ENCODE measurements around the gene RASGRP1.

RASGRP1 gene

DNA sequence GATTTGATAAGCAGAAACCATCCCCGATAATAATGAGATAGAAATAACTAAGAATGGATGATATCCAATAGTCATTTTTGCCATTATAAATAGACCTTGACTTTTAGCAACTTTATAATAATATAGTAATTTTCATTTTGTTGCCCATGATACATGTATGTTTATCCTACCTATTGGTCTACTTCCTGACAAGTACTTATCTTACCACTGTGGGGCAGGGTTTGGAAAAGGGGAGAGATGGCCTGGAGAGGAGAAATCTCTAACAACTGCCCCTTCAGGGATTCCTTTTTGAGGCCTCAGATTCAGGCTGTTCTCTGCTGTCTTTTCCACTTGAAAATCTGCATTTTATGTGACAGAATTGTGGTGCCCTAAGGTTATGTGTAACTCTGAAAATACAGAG, 68.5 kb downstream of the RASGRP1 start:
- DNase-seq: no peak

DNA sequence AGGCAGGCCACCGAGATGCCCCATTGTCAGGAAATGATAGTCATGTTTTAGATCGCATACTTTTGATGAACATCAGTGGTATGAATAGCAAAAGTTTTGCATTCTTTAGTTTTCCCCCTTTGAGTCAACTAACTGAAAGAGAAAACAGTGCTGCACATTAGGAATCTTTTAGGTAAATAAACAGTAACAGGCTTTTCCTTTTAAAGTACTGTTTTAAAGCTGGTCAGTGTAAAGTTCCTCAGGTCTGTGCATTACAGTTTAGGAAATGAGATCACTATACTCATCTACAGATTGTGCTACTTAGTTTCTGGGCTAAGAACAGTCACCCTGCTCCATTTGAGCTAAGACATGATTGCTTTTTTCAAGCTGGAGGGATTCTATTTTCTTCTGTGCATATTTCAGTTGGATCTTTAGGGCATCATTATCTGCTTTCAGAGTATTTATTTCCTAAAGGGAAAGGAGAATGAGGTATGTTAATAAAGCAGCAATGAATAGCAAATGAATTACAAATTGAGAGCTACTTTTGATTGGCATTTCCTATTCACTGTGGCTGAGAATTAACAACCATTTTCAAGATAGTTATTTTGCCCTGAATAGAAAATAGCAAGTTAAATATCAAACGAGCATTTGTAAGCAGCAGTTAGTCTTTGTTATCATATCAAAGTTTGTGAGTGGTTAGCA, 74.2 kb downstream of the RASGRP1 start:
- DNase-seq: no peak

DNA sequence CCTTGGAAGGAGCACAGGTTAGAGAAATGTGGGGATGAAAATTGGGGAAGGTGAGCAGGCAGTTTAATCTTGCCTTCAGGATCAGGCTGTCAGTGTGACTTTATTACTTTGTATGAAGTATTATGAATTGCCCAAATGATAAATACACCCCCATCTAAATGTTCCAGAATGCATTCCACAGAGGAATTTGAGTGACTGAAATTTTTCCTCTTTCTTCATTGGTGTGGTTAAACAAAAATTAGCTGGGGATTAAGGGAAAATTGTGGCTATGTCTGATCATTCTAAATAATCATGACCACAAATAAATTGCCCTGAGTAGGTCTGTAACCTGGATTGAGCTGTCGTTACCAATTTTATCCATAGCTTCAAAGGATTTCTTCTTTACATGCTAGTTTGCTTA, 77.2 kb downstream of the RASGRP1 start:
- DNase-seq: no peak

DNA sequence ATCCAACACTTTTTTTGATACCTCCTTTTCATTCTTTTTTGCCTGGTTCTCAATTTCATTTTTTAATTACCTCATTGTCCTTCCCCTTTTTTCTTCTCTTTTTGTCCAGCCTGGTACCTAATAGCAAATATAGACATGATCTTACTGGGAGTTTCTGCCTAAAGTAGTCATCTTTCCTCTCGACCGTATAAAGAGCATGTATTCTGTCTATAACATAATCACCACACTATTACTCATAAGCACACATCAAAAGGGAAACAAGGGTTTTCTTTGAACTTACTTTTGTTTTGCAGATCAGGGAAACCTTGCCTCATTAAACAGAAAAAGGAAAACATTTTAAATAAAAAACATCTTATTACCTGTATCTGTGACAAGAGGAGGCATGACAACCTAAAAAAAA, 77.7 kb downstream of the RASGRP1 start:
- no peak for DNase-seq

DNA sequence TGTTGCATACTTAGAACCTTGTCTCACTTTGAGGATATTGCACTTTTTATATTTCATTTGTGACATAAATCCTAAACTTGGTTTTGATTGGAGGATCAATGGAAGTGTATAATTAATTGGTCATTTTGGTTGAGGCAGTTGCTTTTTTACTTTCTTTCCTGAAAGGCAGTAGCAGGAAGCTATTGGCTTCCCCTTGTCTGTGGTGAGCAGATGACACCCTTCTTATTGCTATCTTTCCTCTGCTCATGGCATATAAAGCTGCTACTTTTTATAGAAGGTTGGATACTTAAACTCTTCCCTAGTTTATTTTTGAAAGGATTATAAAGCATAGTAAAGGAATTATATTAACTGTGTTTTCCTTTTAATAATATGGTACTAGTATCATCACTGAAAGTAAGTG, 82.0 kb downstream of the RASGRP1 start:
- DNase-seq: no peak

DNA sequence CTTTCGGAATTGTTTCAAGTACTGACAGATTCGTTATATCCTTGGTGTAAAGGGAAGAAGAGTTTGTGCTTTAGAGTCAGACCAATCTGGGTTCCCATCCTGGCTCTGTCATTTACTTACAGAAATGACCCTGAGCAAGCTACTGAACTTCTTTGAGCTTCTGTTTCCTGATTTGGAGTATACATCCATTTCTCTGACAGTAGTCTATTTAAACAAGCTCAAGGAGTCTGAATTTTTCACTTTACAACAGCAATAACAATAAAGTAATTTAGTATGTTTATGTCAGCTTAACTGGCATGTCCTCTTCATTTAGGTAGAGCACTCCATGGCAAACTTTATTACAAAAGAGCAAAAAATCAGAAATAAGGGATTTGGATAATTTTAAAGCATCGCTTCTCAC, 82.9 kb downstream of the RASGRP1 start:
- DNase-seq: no peak

DNA sequence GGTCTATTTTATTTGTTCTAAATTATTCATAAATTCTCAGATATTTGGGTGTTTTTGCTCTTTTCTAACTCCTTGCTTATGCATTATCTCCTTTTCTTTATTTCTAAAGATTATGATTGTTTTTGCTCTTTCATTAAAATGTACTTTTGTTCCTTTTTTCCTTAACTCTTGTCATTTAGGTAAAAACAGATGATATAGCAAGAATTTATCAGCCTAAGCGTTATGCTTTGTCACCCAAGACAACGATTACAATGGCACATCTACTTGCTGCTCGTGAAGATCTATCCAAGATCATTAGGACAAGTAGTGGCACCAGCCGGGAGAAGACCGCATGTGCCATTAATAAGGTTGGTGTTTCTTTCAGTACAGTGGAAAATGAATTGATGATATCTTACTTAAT, 83.5 kb downstream of the RASGRP1 start:
- no peak for DNase-seq

DNA sequence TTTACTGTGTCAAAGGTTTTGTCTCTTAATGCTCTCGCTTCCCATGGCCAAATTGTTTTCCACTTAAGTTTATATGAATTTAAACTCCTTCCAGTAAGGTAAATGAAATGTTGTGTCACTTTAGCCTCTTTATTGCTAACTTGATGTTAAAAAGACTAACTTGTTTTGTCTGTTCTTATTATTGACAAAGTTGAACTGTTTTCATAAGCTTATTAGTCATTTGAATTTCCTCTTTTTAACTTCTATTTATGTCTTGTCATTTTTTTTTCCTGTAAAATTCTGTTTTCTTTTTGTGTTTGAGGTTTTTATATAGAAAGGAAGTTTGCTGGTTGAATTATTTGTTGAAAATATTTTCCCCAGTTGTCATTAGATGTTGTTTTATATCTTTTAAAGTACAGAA, 84.9 kb downstream of the RASGRP1 start:
- no peak for DNase-seq

DNA sequence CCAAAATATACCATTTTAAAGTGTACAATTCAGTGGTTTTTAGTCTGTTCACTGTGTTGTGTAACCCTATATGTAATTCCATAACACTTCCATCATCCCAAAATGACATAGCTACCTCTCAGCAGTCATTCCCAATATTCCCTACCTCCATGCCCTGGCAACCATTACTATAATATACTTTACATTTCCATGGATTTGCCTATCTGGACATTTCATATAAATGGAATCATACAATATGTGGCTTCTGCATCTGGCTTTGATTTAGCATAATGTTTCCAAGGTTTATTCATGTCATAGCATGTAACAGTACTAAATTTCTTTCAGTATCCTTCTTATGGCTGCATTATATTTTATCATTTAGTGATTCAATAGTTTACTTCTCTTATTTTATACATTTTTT, 85.3 kb downstream of the RASGRP1 start:
- no peak for DNase-seq

DNA sequence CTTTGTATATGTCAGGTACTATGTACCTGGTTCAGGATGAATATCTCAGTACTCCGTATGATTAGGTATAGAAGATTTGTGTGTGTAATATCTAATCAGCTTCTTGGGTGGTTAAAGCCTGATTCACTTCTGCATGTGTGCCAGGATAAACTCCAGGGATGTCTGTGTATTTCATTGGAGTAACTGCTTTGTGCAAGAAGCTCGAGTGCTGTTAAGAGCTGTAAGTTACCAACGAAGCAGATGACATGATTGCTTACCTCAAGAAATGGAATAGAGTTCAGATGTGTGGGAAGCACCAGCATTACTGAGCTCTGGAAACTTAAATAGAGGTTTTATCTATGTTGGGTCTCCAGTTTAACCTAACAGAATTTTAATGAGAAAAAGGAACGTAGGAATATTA, 87.0 kb downstream of the RASGRP1 start:
- no peak for DNase-seq

DNA sequence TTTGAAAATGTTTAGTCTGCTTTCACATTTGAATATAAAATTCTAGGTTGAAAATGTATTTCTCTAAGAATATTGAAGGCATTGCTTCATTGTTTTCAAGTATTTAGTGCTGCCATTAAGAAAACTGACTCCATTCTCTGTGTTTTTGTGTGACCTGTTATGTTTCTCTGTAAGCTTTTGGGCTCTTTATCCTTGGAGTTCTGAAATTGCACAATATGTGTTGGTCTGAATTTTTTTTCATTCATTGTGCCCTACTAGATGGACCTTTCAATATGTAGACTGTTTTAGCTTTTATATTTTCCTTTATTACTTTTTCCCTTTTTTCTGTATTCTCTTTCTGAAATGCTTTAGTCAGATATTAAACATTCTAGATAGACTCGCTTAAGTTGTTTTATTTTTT, 88.5 kb downstream of the RASGRP1 start:
- DNase-seq: no peak

DNA sequence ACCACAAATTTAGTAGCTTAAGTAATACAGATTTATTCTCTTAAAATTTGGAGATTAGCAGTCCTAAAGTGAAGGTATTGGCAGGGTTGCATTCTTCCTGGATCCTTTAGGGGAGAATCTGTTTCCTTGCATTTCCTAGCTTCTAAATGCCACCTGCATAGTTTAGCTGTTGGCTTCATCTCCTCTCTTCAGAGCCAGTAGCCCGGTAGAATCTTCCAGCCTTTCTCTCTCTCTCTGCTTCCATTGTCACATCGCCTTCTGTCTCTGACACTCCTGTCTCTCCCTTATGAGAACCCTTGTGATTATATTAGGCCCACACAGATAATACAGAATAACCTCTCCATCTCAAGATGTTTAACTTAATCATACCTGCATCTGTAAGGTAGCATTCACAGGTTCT, 89.3 kb downstream of the RASGRP1 start:
- DNase-seq: no peak

DNA sequence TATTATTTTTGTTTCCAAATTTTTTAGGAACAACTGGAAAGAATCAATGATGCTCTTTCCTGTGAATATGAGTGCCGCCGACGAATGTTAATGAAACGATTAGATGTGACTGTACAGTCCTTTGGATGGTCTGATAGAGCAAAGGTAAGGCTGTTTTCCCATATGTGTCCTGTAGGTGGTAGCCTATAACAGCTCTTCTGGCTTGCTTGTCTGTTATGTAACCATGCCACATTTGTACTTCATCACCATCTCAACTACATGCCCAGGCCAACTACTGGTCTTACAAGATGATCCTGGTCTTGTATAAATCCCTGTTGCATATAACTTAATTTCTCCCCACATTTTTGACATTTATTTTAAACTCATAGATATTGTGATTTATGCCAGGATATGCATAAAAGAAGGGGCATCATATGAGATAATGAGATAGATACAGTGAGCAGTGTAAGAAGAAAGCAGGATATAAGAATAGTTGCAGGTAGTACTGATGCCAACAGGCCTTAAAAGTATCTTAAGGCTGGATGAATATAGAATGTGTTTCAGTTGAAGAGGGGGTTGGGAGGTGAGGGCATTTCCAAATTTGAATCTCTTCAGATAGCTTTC, 90.4 kb downstream of the RASGRP1 start:
- peak; percentile 57 for DNase-seq

DNA sequence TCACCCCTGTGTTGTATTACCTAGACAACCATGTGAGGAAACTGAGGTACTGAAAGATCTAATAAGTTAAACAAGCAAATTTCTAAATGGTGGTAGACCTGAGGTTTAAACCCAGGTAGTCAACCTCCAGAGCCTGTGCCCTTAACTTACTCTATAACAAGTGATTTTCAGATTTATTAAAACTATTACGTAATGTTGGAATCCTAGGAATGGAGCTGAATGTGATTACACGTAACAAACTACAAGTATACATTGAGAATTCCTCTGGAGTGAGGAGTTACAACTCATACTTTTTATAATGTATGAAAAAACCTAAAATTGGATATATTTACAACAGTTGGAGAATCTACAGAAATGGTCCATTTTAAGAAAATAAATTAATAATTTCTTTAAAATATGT, 92.6 kb downstream of the RASGRP1 start:
- no peak for DNase-seq

DNA sequence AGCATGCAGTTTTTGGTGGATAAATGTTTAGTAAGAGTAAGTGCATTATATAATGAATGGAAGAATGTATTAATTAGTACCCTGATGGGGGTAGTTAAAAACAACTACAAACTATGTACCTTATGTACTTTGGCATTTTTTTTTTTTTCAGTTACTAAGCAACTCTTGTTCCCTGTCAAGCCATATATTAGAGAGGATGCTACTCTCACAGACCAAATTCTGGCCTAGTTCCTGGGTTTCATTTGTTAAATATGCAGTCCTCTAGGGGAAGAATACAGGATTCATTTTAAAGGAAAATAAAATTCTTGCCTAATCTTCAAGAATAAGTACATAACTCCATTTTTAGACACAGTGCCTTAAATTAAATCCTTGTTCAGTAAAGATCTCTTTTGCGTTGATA, 93.8 kb downstream of the RASGRP1 start:
- DNase-seq: no peak

DNA sequence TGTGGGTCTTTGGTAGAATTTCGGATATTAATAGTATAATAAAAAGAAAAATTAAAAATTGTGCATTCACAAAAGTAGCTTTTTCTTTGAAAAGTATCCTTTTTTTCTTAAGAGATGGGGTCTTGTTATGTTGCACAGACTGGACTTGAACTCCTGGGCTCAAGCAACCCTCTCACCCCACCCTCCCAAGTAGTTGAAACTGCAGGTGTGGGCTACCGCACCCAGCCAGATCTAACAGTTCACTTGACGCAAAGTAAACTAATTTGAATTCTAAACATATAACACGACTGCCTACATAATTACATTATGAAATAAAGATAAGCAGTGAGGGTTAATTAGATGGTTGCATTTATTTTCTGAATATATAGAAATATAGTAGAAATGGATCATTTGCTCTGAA, 99.9 kb downstream of the RASGRP1 start:
- no peak for DNase-seq

DNA sequence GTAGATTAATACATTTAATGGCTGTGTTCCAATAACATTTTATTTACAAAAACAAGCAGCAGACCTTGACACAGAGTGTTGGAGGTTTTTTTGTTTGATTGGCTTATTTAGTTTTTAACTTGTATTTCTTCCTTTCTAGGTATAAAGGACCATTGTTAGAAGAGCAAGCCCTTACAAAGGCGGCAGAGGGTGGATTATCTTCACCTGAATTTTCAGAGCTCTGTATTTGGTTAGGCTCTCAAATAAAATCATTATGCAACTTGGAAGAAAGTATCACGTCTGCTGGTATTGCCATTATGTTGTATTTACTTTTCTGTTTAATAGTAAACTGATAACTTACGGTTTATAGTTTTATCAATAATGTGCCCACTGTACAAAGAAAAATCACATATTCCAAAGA, 100.7 kb downstream of the RASGRP1 start:
- no peak for DNase-seq

DNA sequence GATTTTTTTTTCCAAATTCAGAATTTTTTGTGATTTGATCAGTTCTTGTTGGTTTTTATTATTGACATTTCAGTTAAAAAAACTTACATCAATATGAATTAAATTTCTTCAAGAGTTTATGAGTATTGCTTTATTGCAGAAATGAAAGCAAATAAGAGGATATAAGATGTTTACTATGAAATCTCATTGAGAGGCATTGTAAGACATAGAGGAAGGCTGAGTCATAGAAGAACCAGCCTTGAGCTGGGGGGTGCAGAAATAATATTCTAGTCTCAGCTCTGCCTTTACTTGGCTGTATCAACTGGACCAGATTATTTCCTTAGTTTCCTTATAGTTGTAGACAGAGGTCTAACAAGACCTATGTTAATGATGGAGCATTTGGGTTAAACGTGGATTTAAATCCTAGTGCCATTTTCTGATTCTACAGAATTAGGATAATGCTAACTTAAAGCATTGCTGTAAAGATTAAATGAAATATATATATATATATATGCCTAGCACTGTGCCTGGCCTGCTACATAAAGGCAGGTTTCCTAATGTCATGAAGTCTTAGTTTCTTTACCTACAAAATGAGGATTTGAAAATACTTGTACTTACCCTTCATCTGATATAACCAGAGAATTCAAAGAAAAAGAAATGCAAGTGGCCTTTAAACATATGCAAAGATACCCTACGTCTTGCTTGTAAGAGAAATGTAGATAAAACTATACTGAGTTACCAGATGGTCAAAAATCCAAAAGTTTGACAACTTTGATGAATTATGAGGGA, 103.4 kb downstream of the RASGRP1 start:
- no peak for DNase-seq

DNA sequence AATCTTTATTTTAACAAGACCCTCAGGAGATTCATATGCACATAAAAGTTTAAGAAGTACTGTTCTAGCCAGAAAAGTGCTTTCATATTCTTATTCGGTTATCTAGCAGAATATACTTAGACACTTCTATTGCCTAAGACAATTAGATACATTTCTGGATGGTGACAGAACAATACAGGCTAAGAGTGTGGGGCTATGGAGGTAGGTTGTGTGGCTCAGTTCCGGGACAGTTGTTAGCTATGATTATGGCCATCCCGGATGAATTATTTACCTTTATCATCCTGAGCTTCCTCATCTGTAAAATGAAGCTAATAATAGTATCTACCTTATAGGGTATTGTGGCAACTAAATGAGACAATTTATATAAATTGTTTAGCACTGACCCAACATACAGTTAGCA, 104.1 kb downstream of the RASGRP1 start:
- DNase-seq: no peak

DNA sequence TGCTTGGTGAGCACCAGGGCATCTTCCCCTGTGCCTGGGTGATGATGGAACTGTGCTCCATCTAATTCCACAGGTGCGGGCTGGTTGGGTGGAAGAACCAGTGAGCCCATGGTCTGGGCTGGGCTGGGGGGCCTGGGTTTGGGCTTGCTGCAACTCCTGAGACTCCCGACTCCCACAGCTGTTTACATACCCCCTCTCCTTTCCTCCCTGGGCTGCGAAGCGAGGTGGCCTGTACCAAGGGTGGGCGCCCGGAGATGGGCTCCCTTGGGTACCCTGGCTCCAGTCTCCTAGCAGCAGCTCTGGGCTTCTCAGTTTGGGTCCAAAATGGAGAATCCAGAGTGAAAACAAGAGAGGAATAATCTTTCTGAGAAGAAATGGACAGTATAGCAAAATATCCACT, 105.1 kb downstream of the RASGRP1 start:
- no peak for DNase-seq

DNA sequence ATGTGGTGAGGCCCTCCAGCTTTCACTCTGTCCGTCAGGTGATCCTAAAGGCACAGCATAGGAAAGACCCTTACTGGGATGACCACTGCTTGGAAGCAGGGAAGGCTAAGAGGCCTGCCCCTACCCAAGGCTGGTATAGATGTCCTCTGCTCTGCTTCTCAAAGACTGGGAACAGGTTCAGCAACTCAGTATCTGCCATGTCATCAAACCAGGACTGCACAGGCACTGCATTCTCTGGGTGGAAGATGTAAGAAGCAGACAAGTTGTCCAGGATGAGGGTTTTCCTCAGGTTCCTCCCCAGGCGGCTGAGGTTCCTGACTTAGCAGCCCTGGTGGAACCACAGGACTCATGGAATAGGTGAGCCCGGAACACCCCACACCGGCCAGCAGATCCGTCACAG, 106.0 kb downstream of the RASGRP1 start:
- DNase-seq: no peak

DNA sequence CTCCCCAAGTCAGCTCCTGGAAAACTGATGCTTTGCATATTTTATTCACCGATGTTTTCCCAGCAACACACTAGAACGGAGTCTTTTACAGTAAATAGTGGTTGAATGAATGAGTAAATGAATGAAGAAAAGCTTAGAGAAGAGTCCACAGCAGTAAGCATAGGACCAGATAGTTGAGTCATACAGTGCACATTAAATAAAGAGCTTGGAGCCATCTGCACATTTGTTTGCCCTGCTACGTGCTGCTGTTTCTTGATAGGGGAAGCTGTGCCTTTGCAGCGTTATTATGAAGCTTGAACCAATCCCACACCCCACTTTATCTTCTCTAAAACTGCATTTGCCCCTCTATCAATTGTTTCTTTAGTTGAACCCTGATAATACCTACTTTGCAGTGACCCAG, 109.5 kb downstream of the RASGRP1 start:
- DNase-seq: no peak

DNA sequence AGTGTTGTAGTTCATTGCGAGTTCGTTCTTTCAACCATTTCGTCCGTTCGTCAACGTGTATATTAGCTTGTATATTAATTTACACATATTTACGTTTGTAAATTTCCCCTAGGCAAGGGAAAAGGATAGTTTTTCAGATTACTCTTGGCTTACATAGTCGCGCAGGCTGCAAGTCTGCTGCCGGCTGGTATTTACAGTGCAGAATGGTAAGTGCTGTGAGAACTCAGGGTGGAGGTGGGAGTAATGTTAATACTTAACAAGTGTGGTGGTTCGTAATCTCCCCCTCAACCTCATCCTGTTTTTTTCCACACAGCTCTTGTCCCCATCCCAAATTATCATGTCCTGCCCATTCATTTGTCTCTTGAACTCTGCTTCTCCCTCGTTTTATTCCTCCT, 109.9 kb downstream of the RASGRP1 start:
- no peak for DNase-seq

DNA sequence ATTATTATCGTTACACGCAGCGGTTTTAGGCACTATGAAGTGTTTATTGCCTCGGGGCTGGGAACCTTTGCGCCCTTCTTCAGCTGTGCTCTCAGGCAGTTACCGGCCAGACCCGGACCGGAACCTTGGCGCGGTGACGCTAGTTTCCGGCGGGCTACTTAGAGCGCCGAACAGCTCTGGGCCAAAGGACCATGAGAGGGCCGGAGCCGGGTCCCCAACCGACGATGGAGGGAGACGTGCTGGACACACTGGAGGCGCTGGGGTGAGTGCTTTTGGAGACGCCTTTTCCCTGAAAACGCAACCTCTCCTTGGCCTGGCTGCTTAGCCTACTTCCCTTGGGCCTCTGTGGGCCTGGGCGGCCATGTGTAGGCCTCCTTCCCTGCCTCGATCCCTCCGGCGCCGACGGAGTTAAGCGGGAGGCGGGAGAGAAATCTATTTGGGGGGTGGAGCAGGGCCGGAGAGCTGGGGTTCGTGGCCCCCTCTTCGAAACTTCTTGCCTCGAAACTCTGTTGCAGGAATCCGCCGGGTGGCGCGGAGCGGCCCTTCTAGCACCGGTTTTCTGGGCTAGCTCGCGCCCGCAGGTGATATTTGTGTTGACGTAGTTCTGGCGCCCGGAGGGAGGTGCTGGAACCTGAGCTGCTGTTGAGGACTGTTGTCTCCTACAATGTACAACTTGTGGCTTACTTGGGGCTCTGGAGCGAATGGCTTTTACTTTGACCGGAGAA, 110.5 kb downstream of the RASGRP1 start, which contains the start of gene FAM98B:
FAM98B (plus strand) TSS at position 157 of the 725 bp plus-strand sequence; CDS start at position 192, 35 bp downstream.
- peak; percentile 95 for DNase-seq
